T-helper 22 cell (primary cell): ENCODE measurements around the gene DMAC2.
"Not testable (repeated sequence)": the region's sequence is repeated elsewhere in the genome, so short reads cannot be mapped to it uniquely, and the experiment has no call there.

Experiments
- DNase-seq: peaks from one replicate; pipeline ENCODE4 v3.0.0-alpha.2; 2020; ENCODE audit warnings: low read depth

The DMAC2 gene

GRCh38 chr19:41422456-41422855 is 17.3 kb downstream of the DMAC2 start:
- DNase-seq, result no peak

GRCh38 chr19:41421973-41422372 is 17.7 kb downstream of the DMAC2 start:
- no peak for DNase-seq

- DNase-seq, result no peak
These were observed 18.4 kb downstream of the DMAC2 start for GRCh38 chr19:41421314-41421713.

GRCh38 chr19:41420101-41420880 is 19.4 kb downstream of the DMAC2 start:
- no peak for DNase-seq

GRCh38 chr19:41416194-41416674 is 23.5 kb downstream of the DMAC2 start:
- no peak for DNase-seq

- DNase-seq, result no peak
These were observed 24.5 kb downstream of the DMAC2 start for GRCh38 chr19:41415154-41415571.

GRCh38 chr19:41414461-41414860 is 25.3 kb downstream of the DMAC2 start:
- DNase-seq, result no peak

- DNase-seq, result no peak
These were observed 25.8 kb downstream of the DMAC2 start for GRCh38 chr19:41413947-41414346.

- no peak for DNase-seq
These were observed 26.8 kb downstream of the DMAC2 start for GRCh38 chr19:41412953-41413352.

GRCh38 chr19:41411968-41412265 is 27.8 kb downstream of the DMAC2 start:
- DNase-seq, result no peak

- DNase-seq, result no peak
These were observed 28.4 kb downstream of the DMAC2 start for GRCh38 chr19:41411100-41411967.

GRCh38 chr19:41410336-41411054 is 29.2 kb downstream of the DMAC2 start:
- no peak for DNase-seq

- no peak for DNase-seq
These were observed 30.4 kb downstream of the DMAC2 start for GRCh38 chr19:41409288-41409687.

- DNase-seq, result not testable (repeated sequence)
These were observed 30.9 kb downstream of the DMAC2 start for GRCh38 chr19:41408846-41409245.

GRCh38 chr19:41408256-41408655 is 31.5 kb downstream of the DMAC2 start:
- no peak for DNase-seq

GRCh38 chr19:41407271-41407670 is 32.4 kb downstream of the DMAC2 start:
- DNase-seq, result no peak

- no peak for DNase-seq
These were observed 33.9 kb downstream of the DMAC2 start for GRCh38 chr19:41405776-41406175.

- no peak for DNase-seq
These were observed 36.3 kb downstream of the DMAC2 start for GRCh38 chr19:41403181-41403970.

GRCh38 chr19:41402010-41402409 is 37.7 kb downstream of the DMAC2 start:
- DNase-seq, result no peak

- no peak for DNase-seq
These were observed 38.2 kb downstream of the DMAC2 start for GRCh38 chr19:41401483-41401882.

- DNase-seq, result no peak
These were observed 40.2 kb downstream of the DMAC2 start for GRCh38 chr19:41399525-41399924.

GRCh38 chr19:41399091-41399490 is 40.6 kb downstream of the DMAC2 start:
- DNase-seq, result no peak
